ENCODE measurements around the gene USP20.

USP20 gene

DNA sequence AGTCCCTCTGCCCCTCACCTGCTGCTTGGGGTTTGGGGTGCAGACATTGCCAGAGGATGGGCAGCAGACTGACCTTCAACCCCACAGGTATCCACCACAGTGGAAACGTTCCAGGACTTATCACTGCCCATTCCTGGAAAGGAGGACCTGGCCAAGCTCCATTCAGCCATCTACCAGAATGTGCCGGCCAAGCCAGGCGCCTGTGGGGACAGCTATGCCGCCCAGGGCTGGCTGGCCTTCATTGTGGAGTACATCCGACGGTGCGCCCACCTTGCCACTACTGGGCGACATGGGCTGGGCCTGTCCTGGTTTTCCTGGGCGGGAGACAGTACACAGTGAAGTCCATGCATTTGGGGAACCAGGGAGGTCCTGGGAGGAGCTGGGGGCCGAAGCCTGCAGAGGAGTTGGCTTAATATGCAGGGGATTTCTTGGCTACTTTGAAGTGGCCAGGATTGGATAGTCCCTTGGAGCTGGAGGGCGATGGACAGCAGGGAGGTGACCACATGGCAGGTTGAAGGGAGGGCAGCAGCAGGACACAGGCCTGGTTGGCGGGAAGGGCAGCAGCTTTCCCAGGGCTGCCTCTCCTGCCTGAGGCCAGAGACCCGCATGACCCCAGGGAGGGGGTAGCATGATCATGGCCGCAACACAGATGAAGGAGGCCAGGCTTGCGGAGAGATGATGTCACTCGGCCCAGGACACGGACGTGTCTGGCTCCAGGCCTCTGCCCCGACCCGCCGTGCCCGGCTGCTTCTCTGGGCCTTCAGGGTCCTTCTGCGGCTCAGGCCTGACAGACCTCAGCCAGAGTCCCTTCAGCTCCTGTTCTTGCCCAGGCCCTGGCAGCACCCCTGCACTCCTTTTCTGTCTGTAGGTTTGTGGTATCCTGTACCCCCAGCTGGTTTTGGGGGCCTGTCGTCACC, 34.6 kb downstream of the USP20 start:
- peaks cover 34% of the 10 kb centered on the region for H3K36me3 ChIP-seq (ENCODE audit: insufficient read depth, low read length)
- no peak overlapping the region for H3K4me3 ChIP-seq (ENCODE audit: low read depth in 1 of 2, low read length in 2 of 2)

GRCh38 chr9:129871046-129871445, 35.8 kb downstream of the USP20 start:
- Histone ChIP-seq H3K9me3 (ENCODE audit: low read length) (no peaks in the 10 kb centered on the region), H3K4me1 (ENCODE audit: insufficient read depth, low read length) (no peaks in the 10 kb centered on the region), H3K36me3 (ENCODE audit: insufficient read depth, low read length) (peaks cover 37% of the 10 kb centered on the region), H3K27me3 (ENCODE audit: control insufficient read depth in 1 of 2, insufficient read depth in 2 of 2, low read length in 2 of 2) (no peaks in the 10 kb centered on the region), H3K4me3 (ENCODE audit: low read depth in 1 of 2, low read length in 2 of 2) (no peak overlapping the region), H3K27ac (ENCODE audit: low read depth, low read length) (no peak overlapping the region), H3K9ac (ENCODE audit: low read length) (no peak overlapping the region)

More for the DNA sequence above, 34.6 kb downstream of the USP20 start:
- Histone ChIP-seq H3K27ac (ENCODE audit: low read depth, low read length) (no peak overlapping the region), H3K9me3 (ENCODE audit: low read length) (no peaks in the 10 kb centered on the region), H3K9ac (ENCODE audit: low read length) (no peak overlapping the region), H3K27me3 (ENCODE audit: control insufficient read depth in 1 of 2, insufficient read depth in 2 of 2, low read length in 2 of 2) (no peaks in the 10 kb centered on the region), H3K4me1 (ENCODE audit: insufficient read depth, low read length) (no peaks in the 10 kb centered on the region)

GRCh38 chr9:129873563-129874190, 38.4 kb downstream of the USP20 start:
- no peaks in the 10 kb centered on the region for H3K4me1 ChIP-seq (ENCODE audit: insufficient read depth, low read length)
- no peaks in the 10 kb centered on the region for H3K9me3 ChIP-seq (ENCODE audit: low read length)
- no peak overlapping the region for H3K9ac ChIP-seq (ENCODE audit: low read length)
- H3K36me3 ChIP-seq (ENCODE audit: insufficient read depth, low read length) = peaks cover 40% of the 10 kb centered on the region
- H3K4me3 ChIP-seq (ENCODE audit: low read depth in 1 of 2, low read length in 2 of 2) = no peak overlapping the region
- H3K27ac ChIP-seq (ENCODE audit: low read depth, low read length) = no peak overlapping the region
- no peaks in the 10 kb centered on the region for H3K27me3 ChIP-seq (ENCODE audit: control insufficient read depth in 1 of 2, insufficient read depth in 2 of 2, low read length in 2 of 2)

- no peaks in the 10 kb centered on the region for H3K4me1 ChIP-seq (ENCODE audit: insufficient read depth, low read length)
- H3K9ac ChIP-seq (ENCODE audit: low read length) = no peak overlapping the region
- H3K4me3 ChIP-seq (ENCODE audit: low read depth in 1 of 2, low read length in 2 of 2) = no peak overlapping the region
- H3K27me3 ChIP-seq (ENCODE audit: control insufficient read depth in 1 of 2, insufficient read depth in 2 of 2, low read length in 2 of 2) = no peaks in the 10 kb centered on the region
- H3K9me3 ChIP-seq (ENCODE audit: low read length) = no peaks in the 10 kb centered on the region
- peaks cover 40% of the 10 kb centered on the region for H3K36me3 ChIP-seq (ENCODE audit: insufficient read depth, low read length)
- no peak overlapping the region for H3K27ac ChIP-seq (ENCODE audit: low read depth, low read length)
These were observed 39.2 kb downstream of the USP20 start for GRCh38 chr9:129874261-129875101.

- Histone ChIP-seq H3K9me3 (ENCODE audit: low read length) (no peaks in the 10 kb centered on the region), H3K4me3 (ENCODE audit: low read depth in 1 of 2, low read length in 2 of 2) (no peak overlapping the region), H3K36me3 (ENCODE audit: insufficient read depth, low read length) (peaks cover 40% of the 10 kb centered on the region), H3K27me3 (ENCODE audit: control insufficient read depth in 1 of 2, insufficient read depth in 2 of 2, low read length in 2 of 2) (no peaks in the 10 kb centered on the region), H3K27ac (ENCODE audit: low read depth, low read length) (no peak overlapping the region), H3K4me1 (ENCODE audit: insufficient read depth, low read length) (peaks cover 2% of the 10 kb centered on the region), H3K9ac (ENCODE audit: low read length) (no peak overlapping the region)
These were observed 39.9 kb downstream of the USP20 start for GRCh38 chr9:129875181-129875611.

- Histone ChIP-seq H3K9me3 (ENCODE audit: low read length) (no peaks in the 10 kb centered on the region), H3K27ac (ENCODE audit: low read depth, low read length) (no peak overlapping the region), H3K36me3 (ENCODE audit: insufficient read depth, low read length) (peaks cover 43% of the 10 kb centered on the region), H3K27me3 (ENCODE audit: control insufficient read depth in 1 of 2, insufficient read depth in 2 of 2, low read length in 2 of 2) (no peaks in the 10 kb centered on the region), H3K4me1 (ENCODE audit: insufficient read depth, low read length) (peaks cover 9% of the 10 kb centered on the region), H3K4me3 (ENCODE audit: low read depth in 1 of 2, low read length in 2 of 2) (no peak overlapping the region), H3K9ac (ENCODE audit: low read length) (no peak overlapping the region)
These were observed 40.6 kb downstream of the USP20 start for GRCh38 chr9:129875687-129876395.

- Histone ChIP-seq H3K27me3 (ENCODE audit: control insufficient read depth in 1 of 2, insufficient read depth in 2 of 2, low read length in 2 of 2) (no peaks in the 10 kb centered on the region), H3K4me3 (ENCODE audit: low read depth in 1 of 2, low read length in 2 of 2) (no peak overlapping the region), H3K9me3 (ENCODE audit: low read length) (no peaks in the 10 kb centered on the region), H3K9ac (ENCODE audit: low read length) (no peak overlapping the region), H3K4me1 (ENCODE audit: insufficient read depth, low read length) (peaks cover 14% of the 10 kb centered on the region), H3K36me3 (ENCODE audit: insufficient read depth, low read length) (peaks cover 52% of the 10 kb centered on the region), H3K27ac (ENCODE audit: low read depth, low read length) (no peak overlapping the region)
These were observed 41.6 kb downstream of the USP20 start for GRCh38 chr9:129876815-129877214.

DNA sequence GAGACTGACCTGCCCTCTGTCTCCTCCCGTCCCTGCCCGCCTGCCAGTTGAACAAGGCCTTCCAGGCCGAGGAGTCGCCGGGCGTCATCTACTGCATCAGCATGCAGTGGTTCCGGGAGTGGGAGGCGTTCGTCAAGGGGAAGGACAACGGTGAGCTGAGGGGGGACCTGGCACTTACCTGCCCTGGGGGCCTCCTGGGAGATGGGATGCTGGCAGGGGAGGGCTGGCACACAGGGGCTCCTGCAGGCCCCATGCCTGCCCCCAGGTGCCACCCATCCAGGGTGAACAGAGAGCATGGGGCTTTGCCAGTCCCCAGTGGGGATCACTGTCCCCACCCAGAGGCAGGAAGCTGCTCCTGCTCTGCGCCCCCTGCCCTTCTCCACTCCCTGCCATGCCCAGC, 43.0 kb downstream of the USP20 start:
- Histone ChIP-seq H3K9me3 (ENCODE audit: low read length) (no peaks in the 10 kb centered on the region), H3K4me3 (ENCODE audit: low read depth in 1 of 2, low read length in 2 of 2) (no peak overlapping the region), H3K9ac (ENCODE audit: low read length) (no peak overlapping the region), H3K27me3 (ENCODE audit: control insufficient read depth in 1 of 2, insufficient read depth in 2 of 2, low read length in 2 of 2) (no peaks in the 10 kb centered on the region), H3K27ac (ENCODE audit: low read depth, low read length) (no peak overlapping the region), H3K36me3 (ENCODE audit: insufficient read depth, low read length) (peaks cover 51% of the 10 kb centered on the region), H3K4me1 (ENCODE audit: insufficient read depth, low read length) (peaks cover 14% of the 10 kb centered on the region)

DNA sequence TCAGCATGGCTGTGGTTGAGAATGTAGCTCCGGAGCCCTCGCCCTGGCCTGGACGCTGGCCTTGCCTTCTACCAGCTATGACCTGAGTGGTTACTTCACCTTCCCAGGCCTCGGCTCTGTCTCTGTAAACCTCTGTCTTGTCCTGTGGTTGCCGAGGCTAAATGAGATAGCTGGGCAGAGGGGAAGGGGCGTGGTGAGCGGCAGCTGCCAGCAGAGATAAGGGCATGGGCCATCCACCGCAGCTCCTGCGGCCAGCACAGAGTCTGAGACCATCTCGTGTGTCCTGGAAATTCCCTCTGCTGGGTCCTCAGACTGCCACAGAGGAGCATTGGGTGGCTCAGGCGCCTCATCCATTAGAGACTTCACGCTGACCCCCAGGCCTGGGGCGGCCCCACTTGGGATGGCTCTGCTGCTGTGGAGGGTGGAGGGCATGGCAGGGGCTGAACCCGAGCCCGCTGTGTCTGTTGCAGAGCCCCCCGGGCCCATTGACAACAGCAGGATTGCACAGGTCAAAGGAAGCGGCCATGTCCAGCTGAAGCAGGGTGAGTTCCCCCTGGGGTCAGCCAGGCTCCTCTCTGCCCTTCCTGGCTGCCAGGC, 43.9 kb downstream of the USP20 start:
- H3K27me3 ChIP-seq (ENCODE audit: control insufficient read depth in 1 of 2, insufficient read depth in 2 of 2, low read length in 2 of 2) = no peaks in the 10 kb centered on the region
- H3K9me3 ChIP-seq (ENCODE audit: low read length) = no peaks in the 10 kb centered on the region
- H3K36me3 ChIP-seq (ENCODE audit: insufficient read depth, low read length) = peaks cover 42% of the 10 kb centered on the region
- H3K27ac ChIP-seq (ENCODE audit: low read depth, low read length) = no peak overlapping the region
- peaks cover 20% of the 10 kb centered on the region for H3K4me1 ChIP-seq (ENCODE audit: insufficient read depth, low read length)
- no peak overlapping the region for H3K4me3 ChIP-seq (ENCODE audit: low read depth in 1 of 2, low read length in 2 of 2)
- no peak overlapping the region for H3K9ac ChIP-seq (ENCODE audit: low read length)

DNA sequence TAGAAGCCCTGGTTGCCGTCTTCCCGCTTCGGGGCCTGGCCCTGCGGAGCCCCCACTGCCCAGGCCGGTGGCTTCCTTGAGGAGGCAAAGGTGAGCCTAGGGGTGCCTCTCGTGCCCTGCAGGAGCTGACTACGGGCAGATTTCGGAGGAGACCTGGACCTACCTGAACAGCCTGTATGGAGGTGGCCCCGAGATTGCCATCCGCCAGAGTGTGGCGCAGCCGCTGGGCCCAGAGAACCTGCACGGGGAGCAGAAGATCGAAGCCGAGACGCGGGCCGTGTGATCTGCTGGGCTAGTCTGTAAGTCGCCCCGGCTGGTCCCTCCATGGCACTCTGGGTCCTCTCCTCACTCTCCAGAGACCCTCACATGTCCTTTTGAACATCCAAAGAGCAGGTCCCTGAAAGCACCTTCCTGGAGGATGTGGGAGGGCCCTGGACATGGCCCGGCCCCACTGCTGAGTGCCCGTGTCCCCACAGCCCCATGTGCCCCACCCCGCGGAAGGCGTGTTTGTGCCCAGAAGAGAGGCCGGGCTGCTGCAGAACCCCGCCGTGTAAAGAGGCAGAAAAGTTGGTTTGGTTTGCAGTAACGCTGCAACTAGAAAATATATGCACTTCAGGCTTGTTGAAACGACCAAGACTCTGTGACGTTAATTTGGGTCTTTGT, 44.9 kb downstream of the USP20 start:
- H3K9ac ChIP-seq (ENCODE audit: low read length) = no peak overlapping the region
- H3K36me3 ChIP-seq (ENCODE audit: insufficient read depth, low read length) = peaks cover 33% of the 10 kb centered on the region
- peaks cover 29% of the 10 kb centered on the region for H3K4me1 ChIP-seq (ENCODE audit: insufficient read depth, low read length)
- H3K4me3 ChIP-seq (ENCODE audit: low read depth in 1 of 2, low read length in 2 of 2) = no peak overlapping the region
- no peak overlapping the region for H3K27ac ChIP-seq (ENCODE audit: low read depth, low read length)
- no peaks in the 10 kb centered on the region for H3K9me3 ChIP-seq (ENCODE audit: low read length)
- no peaks in the 10 kb centered on the region for H3K27me3 ChIP-seq (ENCODE audit: control insufficient read depth in 1 of 2, insufficient read depth in 2 of 2, low read length in 2 of 2)

Measured in muscle layer of colon (tissue), 2 donors.